HG02870 (cell line): ENCODE measurements around the gene ANXA7.
A peak's percentile ranks its signal among the peaks of the same experiment; 100 is the strongest.

ENCODE experiments used
- ATAC-seq: cut with Tn5 transposase; IDR thresholded peaks from one replicate; pipeline ENCODE4 v1.9.1; 2021; ENCODE audit warnings: mild to moderate bottlenecking, moderate library complexity; ENCODE audit not compliant: unreplicated experiment

ANXA7 gene

GRCh38 chr10:73413528-73414229 lies at the start of gene ANXA7:
TSS of gene ANXA7 (minus strand) at chr10:73414058. CDS start at chr10:73400856, 13,202 bp downstream.
- ATAC-seq: peak; percentile 86

- no peak for ATAC-seq
Measured at GRCh38 chr10:73460897-73461296, 47.0 kb upstream of the ANXA7 start.

GRCh38 chr10:73459683-73460314 lies 45.9 kb upstream of the ANXA7 start:
- no peak for ATAC-seq

- no peak for ATAC-seq
Measured at GRCh38 chr10:73456187-73456890, 42.5 kb upstream of the ANXA7 start.

- ATAC-seq: no peak
Measured at GRCh38 chr10:73449113-73449512, 35.3 kb upstream of the ANXA7 start.

GRCh38 chr10:73448384-73448783 lies 34.5 kb upstream of the ANXA7 start:
- no peak for ATAC-seq

DNA sequence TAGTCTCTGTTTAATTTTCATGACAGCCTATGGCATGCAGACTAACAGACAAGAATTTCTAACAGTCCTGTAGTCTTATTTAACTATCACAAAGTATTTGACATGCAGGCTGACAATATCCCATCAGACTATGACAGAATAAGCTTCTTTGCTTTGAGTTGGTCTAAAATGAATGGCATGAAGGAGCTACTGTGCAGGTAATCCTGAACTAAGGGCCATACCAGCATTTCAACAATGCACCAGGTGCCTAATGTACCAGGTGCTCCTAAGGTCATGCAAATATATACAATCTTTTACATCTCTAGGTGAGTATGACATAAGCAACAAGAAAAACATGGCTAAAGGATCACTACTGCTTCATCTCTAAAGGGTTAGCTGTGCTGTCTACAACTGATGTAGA lies 33.1 kb upstream of the ANXA7 start:
- no peak for ATAC-seq

- no peak for ATAC-seq
Measured at GRCh38 chr10:73444457-73444856, 30.6 kb upstream of the ANXA7 start.

- no peak for ATAC-seq
Measured at GRCh38 chr10:73439605-73440312, 25.9 kb upstream of the ANXA7 start.

DNA sequence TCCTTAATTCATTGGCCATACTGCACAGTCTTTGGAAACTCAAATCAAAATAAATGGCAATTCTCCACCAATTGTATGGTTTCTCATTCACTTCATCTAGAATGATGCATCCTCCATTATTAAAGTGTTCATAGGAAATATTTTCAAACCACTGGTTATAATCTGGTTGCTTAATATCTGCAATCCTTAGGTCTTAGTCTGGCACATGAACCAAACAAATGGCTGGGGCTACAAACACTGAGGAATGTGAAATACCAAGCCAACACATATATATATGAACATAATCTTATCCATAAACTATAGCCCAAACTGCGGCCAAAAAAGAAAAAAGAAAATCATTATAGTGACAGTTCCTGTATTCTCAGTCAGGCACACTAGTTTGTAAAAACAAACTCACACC lies 25.2 kb upstream of the ANXA7 start:
- no peak for ATAC-seq

GRCh38 chr10:73433538-73433867 lies 19.6 kb upstream of the ANXA7 start, which contains the start of gene MSS51:
TSS of gene MSS51 (minus strand) at chr10:73433561. CDS start at chr10:73428284, 5,277 bp downstream.
- ATAC-seq: no peak

- no peak for ATAC-seq
Measured at GRCh38 chr10:73432646-73433537, 19.0 kb upstream of the ANXA7 start.

DNA sequence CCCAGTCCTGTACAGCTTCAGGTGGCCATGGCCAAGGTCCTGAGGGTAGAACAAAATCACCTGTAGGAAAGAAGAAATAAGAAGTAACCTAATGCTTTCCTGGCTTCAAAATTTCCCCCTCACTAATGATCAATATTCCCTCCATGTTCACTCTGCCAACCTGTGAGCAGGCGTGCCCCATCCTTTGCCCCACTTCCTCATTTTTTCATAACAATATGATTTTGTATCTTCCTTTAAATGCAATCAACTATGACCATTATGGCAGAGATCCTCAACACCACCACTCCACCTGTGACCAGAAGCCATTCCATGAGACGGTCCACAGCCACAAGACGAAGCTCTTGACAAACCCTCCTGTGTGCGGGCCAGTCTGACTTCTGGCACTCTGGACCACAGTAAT lies 12.5 kb upstream of the ANXA7 start:
- no peak for ATAC-seq

DNA sequence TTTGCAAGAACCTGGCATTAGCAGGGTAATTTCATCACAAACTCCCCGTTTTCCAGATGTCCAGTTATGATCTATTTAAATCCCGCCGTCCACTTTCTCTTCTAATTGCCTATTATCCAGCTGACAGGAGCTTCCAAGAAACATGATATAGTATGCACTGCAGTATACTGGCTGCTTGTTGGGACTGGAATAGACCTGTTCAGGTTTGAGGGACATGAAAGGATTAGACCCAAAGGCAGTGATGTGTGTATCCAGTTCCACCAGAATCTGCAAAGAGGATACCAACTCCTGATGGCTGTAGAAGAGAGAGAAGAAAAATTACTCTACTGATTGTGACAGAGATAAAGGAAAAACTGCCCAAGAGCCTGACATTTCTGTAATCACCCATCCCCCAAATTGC lies 10.6 kb upstream of the ANXA7 start:
- ATAC-seq: no peak

DNA sequence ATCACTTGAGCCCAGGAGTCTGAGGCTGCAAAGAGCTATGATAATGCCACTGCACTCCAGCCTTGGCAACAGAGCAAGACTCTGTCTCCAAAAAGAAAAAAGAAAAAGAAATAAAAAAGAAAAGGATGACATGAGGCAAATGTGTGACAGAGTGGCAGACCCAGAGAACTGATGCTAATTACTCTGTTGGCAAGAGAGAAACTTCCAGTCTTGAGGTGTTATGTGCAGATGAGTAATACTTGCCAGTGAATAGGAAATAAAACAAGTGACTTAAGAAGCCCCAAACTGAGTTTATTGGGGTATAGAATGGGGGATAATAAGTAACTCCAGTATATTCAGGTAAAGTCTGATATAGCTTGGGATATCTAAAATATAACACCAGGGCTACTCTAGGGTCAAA lies 9.5 kb upstream of the ANXA7 start:
- ATAC-seq: no peak

- ATAC-seq: no peak
Measured at GRCh38 chr10:73416571-73416970, 2.7 kb upstream of the ANXA7 start.

- ATAC-seq: peak; percentile 24
Measured at GRCh38 chr10:73414230-73414945, 530 bp upstream of the ANXA7 start.

DNA sequence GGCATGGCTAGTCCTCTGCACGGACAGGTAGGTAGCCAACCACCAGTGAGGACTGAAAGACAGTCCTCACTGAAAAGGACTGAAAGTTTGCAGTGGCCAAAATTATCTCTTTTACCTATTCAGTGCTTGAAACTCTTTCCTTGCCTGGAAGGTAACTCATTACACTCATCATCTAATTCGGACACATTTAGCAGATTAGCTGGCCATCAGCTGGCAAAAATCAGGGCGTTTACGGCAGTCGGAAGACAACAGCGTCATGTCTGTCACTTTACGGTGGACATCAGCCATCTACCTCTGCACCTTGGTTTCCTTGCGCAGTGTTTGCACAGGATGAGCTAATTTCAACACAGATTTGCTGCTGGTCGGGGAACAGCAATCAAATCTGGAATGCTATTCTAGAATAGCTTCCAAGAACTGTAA lies 740 bp downstream of the ANXA7 start:
- peak; percentile 19 for ATAC-seq

DNA sequence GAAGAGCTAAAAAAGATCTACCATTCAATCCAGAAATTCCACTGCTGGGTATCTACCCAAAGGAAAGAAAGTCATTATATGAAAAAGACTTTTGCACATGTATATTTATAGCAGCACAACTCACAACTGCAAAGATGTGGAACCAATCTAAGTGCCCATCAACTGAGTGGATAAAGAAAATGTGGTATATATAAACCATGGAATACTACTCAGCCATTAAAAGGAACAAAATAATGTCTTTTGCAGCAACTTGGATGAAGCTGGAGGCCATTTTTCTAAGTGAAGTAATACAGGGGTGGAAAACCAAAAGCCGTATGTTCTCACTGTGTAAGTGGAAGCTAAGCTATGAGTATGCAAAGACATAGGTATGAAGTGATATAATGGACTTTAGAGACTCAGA lies 3.0 kb downstream of the ANXA7 start:
- ATAC-seq: no peak
